ENCODE data around the gene NTN1.
"Not testable (repeated sequence)": the region's sequence is repeated elsewhere in the genome, so short reads cannot be mapped to it uniquely, and the experiment has no call there.

NTN1 gene

GRCh38 chr17:9125722-9126121, 104.4 kb downstream of the NTN1 start:
- no peak for DNase-seq

GRCh38 chr17:9127340-9127739, 106.0 kb downstream of the NTN1 start:
- no peak for DNase-seq

GRCh38 chr17:9131371-9131770, 110.1 kb downstream of the NTN1 start:
- no peak for DNase-seq

DNA sequence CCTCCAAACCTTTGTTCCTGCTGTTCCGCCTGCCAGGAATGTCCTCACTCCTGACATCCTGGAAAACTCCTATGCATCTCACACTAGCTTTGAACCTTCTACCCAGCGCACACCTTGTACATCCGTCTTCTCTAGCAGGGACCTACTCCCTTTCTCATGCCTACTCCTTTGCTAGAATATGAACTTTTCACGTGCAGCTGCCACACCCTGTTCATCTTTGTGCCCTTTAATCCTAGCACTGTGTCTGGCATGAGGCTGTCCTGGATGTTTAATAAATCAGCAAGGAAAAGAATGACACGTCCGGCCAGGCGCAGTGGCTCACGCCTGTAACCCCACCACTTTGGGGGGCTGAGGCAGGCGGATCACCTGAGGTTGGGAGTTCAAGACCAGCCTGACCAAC, 111.0 kb downstream of the NTN1 start:
- DNase-seq, result no peak

GRCh38 chr17:9132944-9133610, 111.8 kb downstream of the NTN1 start:
- no peak for DNase-seq

GRCh38 chr17:9138161-9138717, 116.9 kb downstream of the NTN1 start:
- no peak for DNase-seq

- DNase-seq, result no peak
Measured at GRCh38 chr17:9139695-9140094, 118.4 kb downstream of the NTN1 start.

- DNase-seq, result no peak
Measured at GRCh38 chr17:9140550-9141424, 119.5 kb downstream of the NTN1 start.

DNA sequence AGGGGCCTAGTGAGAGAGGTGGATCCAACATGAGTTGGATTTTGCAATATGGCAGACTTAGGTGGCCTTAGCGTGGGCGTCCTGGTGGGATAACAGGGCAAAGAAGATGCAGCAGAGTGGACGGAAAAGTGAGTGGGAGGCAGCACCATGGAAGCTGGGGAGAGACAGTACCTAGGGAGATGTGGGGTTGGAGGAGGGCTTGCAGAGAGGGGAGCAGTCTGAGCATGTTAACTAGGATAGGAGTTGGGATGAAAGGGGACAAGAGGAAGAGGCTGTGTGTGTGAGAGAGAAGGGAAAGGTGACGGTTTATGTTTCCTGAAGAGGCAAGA, 120.1 kb downstream of the NTN1 start:
- no peak for DNase-seq

DNA sequence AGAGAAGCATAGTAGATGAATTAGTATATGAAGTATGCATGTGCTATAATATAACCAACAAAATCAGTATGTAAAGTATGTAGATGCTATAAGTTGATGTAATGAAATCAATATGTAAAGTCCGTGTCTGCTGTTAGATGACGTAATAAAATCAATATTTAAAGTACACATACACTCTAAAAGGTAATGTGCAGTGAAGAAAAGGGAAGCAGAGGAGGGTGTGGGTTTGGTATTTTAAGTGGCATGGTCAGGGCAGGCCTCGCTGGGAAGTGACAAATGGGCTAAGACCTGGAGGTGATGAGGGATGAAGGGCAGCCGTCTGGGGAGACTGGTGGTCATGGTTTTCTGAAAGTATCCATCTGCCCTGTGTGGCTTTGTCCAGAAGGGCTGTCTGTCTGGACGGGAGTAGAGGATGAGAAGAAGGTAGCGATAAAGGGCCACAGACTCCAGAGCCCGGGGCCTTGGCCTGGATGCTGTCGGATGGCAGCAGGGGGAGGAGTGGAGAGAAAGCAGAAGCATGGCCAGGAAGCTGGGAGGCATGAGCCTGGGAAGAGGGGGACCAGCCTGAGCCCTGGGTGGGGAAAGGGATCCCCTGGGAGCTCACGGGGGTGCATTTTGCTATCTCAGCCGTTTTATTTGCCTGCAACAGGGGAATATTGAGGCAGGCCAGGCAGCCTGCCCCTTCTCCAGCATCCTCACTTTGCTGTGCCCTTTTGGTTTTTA, 121.6 kb downstream of the NTN1 start:
- no peak for DNase-seq

GRCh38 chr17:9144502-9145249, 123.4 kb downstream of the NTN1 start:
- DNase-seq, result no peak

- no peak for DNase-seq
Measured at GRCh38 chr17:9146064-9146463, 124.8 kb downstream of the NTN1 start.

DNA sequence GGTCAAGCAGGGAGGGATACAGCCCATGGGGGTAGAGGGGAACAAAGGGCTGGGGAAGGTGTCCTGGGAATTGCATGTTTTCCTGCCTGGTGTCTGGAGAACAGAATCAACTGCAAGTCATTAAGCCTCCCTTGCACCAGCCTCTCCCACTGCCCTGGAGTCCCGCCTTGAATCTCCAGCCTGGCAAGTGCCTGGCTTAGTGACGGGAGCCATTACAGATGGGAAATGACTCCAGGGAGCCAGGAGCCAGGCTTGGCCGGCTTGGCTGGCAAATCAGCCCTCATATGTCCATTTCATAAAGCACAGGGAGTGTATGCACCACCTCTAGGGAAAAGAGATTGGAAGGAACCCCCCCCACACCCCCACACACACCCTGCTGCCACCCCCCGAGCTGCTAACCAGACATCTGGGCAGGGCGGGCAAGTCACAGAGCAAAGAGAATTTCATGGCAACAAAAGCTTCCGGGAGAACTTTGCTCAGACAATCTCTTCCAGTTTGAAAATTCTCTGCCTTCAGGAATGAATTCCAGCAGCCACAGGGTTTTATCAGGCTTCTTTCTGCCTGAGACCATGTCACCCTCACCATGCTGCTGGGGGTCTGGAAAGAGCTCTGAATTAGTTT, 127.7 kb downstream of the NTN1 start:
- DNase-seq, result no peak

DNA sequence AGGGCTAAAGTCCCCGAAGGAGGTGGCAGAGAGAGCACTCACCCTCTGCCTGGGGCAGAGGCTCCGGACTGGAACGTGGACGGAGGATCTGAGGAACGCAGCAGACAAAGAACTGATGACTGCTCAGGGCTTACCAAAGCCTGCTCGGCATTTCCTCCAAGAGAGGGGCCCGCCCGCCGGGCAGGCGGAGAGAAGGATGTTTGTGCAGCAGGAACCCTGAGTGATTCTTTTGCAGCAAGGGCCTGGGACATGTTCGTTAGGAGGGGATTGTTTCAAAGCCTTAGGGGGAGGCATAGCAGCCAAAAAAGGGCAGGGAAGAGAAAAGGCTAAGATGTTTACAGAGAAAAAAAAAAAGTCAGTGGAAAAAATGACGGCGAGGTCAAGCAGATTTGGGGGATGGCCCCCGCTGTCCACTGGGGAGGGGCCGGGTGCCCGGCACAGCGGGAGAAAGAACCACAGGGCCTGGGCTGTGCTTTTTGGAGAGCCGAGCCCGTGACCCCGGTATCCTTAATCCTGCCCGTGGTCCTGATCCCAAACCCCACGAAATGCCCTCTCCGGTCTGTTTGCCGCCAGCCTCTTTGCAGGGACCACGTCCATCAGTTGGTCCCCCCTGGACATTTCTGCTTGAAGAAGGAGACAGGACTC, 129.3 kb downstream of the NTN1 start:
- DNase-seq, result no peak

GRCh38 chr17:9151091-9151490, 129.8 kb downstream of the NTN1 start:
- no peak for DNase-seq

DNA sequence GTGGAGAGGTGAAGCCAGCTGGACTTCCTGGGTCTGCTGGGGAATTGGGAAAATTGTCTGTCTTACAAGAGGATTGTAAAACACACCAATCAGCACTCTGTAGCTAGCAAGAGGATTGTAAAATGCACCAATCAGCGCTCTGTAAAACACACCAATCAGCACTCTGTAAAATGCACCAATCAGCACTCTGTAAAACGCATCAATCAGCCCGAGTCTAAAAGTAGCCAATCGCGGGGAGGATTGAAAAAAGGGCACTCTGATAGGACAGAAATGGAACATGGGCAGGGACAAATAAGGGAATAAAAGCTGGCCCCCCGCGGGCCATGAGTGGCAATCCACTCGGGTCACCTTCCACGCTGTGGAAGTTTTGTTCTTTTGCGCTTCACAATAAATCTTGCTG, 130.4 kb downstream of the NTN1 start:
- not testable (repeated sequence) for DNase-seq

- DNase-seq, result no peak
Measured at GRCh38 chr17:9158544-9159452, 137.5 kb downstream of the NTN1 start.

GRCh38 chr17:9162275-9162985, 141.1 kb downstream of the NTN1 start:
- no peak for DNase-seq

DNA sequence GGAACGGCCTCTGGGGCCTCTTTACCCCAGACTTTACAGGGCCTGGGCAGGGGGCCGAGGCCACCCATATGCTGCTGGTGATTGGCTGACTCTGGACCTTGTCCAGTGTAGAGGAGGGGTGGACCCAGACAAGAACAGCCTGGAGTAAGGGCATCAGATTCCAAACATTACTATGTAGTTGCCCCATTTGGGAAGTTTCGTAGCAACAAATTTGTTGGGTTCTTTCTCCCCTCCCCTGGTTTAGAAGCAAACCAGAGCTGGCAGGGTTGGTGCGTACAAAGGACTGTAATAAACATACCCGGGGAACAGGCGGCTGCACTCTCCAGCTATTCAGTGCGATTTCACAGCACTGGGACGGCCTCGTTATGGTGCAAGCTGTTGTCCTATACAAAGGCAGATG, 145.5 kb downstream of the NTN1 start:
- no peak for DNase-seq

GRCh38 chr17:9167379-9167778, 146.1 kb downstream of the NTN1 start:
- no peak for DNase-seq

Measured in activated CD8-positive, alpha-beta memory T cell treated with anti-CD3 and anti-CD28 coated beads for 24 hours (primary cell).